Mucosa of descending colon (tissue), 3 donors: Measurements from ENCODE around the gene ASXL1. TPM values are rescaled to one million over a fixed set of nuclear protein-coding genes. Genes with fewer than 3 reads are reported as not detected.

Experiments
- ATAC-seq: fragments of 200-7000 bp; cut with Tn5 transposase; one replicate; pipeline ENCODE4 v1.9.1; 2020; ENCODE audit warnings: mild to moderate bottlenecking, moderate library complexity
- DNase-seq, 3 donors: peaks; one replicate each; pipeline ENCODE4 v3.0.0-alpha.2; 2020
- H3K36me3 ChIP-seq: fragments of 200-600 bp; one replicate; pipeline ENCODE4 v1.8.0; 2021; ENCODE audit warnings: low read depth, mild to moderate bottlenecking
- H3K4me1 ChIP-seq: fragments of 200-600 bp; one replicate; pipeline ENCODE4 v1.8.0; 2021; ENCODE audit warnings: low read depth, mild to moderate bottlenecking
- H3K4me3 ChIP-seq: fragments of 200-600 bp; one replicate; pipeline ENCODE4 v1.8.0; 2021; ENCODE audit warnings: mild to moderate bottlenecking
- H3K9me3 ChIP-seq: fragments of 200-600 bp; one replicate; pipeline ENCODE4 v1.8.0; 2021; ENCODE audit warnings: mild to moderate bottlenecking
- intact Hi-C, 2 donors: fragments of 100-400 bp; cut with DNase I in 1 of 2; cut with micrococcal nuclease in 1 of 2; formaldehyde crosslinking; loops; one replicate each; pipeline versions ENCODE4 v1.11.0 to v1.11.1; 2022; cut with DNase I, micrococcal nuclease
- total RNA-seq, 3 donors: library from RNA; stranded (reverse); fragmentation: NEBNext Ultra II Directional in 2 of 3; extraction: Animal tissue kit (Norgen Biotek cat#: 25700) in 2 of 3; gene quantifications; one replicate each; pipeline versions ENCODE4 v1.2.1 to v1.2.4, GENCODE V29; 2021 to 2023
- TF ChIP-seq, protein P1 (sequence below): fragments of 200-600 bp; IDR thresholded peaks from one replicate; pipeline ENCODE4 v1.8.0; 2022; ENCODE audit warnings: antibody characterized with exemption, mild to moderate bottlenecking
- donor health status: DM: no; HTN: no; CAD: no; lungs with moderate emphysema.
- donor health status: DM: no; HTN: no; CAD: no.
- donor health status: DM: no; HTN: yes; CAD: no.

ASXL1 gene
- total RNA-seq, 3 donors from 2014 or later: 47.4 to 78.9 (median 52.3) TPM

GRCh38 chr20:32446301-32447100, 88.4 kb downstream of the ASXL1 start:
- ATAC-seq (no peak), DNase-seq (peak in 2 of 3 donors; percentile 1 to 23)
- intact Hi-C loops: no loop called here
- Histone ChIP-seq H3K4me1 (no peaks in the 10 kb centered on the region), H3K9me3 (no peaks in the 10 kb centered on the region), H3K4me3 (no peak overlapping the region), H3K36me3 (peaks cover 3% of the 10 kb centered on the region)
- TF ChIP-seq, protein P1, sequence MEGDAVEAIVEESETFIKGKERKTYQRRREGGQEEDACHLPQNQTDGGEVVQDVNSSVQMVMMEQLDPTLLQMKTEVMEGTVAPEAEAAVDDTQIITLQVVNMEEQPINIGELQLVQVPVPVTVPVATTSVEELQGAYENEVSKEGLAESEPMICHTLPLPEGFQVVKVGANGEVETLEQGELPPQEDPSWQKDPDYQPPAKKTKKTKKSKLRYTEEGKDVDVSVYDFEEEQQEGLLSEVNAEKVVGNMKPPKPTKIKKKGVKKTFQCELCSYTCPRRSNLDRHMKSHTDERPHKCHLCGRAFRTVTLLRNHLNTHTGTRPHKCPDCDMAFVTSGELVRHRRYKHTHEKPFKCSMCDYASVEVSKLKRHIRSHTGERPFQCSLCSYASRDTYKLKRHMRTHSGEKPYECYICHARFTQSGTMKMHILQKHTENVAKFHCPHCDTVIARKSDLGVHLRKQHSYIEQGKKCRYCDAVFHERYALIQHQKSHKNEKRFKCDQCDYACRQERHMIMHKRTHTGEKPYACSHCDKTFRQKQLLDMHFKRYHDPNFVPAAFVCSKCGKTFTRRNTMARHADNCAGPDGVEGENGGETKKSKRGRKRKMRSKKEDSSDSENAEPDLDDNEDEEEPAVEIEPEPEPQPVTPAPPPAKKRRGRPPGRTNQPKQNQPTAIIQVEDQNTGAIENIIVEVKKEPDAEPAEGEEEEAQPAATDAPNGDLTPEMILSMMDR: no peak

DNA sequence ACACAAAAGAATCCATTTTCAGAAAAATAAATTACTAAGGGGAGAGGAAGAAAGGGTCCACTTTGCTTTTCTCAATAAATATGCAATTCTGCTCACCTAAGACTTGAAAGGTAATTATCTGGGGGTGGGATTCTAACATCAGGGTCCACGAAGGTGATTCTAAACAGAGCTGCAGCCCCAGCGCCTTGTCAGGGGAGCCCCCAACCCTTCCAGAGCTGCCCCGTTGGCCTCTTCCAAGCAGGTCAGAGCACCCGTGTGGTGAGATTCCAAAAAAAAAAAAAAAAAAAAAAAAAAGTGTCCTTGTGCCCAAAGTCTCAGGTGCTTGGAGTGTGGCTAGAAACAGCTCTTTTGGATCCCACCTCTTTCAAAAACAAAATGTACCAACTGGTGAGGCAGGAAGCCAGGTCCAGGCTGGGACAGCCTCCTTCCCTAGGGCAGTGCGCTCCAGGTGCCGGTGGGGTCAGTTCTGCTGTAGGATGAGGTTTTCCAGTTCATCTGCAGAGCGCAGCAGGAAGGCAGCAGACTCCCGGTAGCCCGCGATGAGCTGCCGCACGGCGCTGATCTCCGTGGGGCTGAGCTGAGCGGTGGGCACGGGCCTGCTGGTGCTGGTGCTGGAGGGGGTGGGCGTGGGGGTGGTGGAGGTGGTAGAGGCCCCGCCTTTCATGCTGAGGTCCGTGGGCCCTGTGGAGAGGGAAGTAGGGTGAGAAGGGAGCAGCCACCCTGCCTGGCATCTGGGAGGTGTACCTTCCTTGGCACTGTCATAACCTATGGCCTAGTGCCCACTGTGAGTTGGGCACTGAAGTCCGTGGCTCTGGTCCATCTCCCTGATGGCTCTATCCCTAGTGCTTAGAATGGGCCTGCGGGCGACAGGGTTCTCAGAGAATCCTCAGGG, 89.3 kb downstream of the ASXL1 start:
- Histone ChIP-seq H3K9me3 (no peaks in the 10 kb centered on the region), H3K4me3 (no peak overlapping the region), H3K36me3 (peaks cover 3% of the 10 kb centered on the region), H3K4me1 (no peaks in the 10 kb centered on the region)
- intact Hi-C loops: no loop called here
- TF ChIP-seq, protein P1: no peak
- ATAC-seq (no peak), DNase-seq (peak in 2 of 3 donors; percentile 3 to 31)

DNA sequence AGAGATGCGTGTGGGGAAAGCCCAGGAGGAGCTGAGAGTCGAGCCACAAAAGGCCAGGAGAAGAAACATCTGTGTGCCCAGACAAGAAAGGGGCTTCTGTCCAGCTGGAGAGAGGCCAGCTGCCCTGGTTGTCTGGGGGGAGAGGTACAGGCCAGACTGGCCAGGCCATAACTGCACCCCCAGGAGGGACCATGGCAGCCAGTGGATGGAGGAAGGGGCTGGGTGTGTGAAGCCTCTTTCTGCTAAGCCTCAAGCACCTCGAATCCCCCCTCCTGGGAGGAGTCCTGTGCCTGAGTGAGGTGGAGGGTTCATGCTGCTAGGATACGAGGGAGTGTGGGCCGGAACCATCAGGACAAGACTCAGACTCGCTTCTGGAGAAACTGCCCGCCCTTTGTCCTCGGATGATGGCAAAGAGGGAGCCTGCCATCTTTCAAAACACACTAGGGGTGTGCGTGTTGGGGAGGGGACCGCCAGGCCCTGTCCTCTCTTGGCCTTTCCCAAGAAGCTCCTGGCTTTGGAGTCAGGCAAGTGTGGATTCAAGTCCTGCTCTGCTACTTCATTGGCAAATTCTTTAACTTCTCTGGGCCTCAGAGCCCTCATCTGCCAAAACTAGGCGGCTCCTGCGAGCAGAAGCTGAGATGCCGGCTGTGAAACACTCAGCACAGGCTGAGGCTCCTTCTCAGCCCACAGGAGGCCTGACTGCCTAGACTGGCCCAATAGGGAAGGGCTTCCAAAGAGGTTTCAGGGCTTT, 90.3 kb downstream of the ASXL1 start:
- Histone ChIP-seq H3K4me3 (no peak overlapping the region), H3K4me1 (no peaks in the 10 kb centered on the region), H3K36me3 (peaks cover 3% of the 10 kb centered on the region), H3K9me3 (no peaks in the 10 kb centered on the region)
- intact Hi-C loops: no loop called here
- TF ChIP-seq, protein P1: no peak
- DNase-seq (peak; percentile 3 to 33 (median 23)), ATAC-seq (no peak)

DNA sequence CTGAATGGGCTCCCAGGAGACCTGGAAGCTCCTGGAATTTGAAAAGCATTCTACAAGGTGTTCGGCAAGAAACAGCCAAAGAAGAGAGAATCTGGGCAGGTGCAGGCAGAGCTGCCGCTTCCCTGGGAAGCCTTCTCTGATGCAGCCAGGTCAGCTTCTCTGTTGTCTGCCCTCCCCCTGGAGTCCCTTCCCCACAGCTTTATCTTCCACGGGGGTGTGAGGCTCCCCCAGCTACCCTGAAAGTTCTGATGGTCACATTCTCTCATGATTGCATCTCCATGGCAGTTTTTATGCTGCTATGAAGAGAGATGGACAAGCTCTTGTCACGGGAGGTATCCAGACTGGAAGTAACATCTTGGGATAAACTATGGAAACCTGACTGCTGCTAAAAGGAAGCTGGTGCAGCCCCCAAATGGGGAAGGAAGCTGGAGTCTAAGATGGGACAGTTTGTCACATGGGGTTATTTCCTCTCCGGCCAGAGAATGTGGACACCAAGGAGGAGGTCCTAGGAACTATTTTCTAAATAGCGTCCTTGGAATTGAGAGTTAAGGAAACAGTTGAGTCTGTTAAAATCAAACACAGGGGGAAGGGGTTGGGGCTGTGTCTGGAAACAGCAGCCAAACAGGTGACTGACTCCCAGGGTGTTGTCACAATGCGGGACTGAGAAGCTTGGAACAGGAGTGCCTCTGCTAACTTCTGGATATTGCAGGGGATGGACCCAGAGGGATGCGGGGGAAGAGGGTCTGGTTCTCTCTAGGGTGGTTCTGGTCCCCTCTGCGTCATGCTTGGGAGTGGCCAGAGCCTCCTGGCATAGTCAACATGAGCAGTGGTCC, 91.1 kb downstream of the ASXL1 start:
- Histone ChIP-seq H3K4me1 (no peaks in the 10 kb centered on the region), H3K9me3 (no peaks in the 10 kb centered on the region), H3K36me3 (peaks cover 3% of the 10 kb centered on the region), H3K4me3 (no peak overlapping the region)
- TF ChIP-seq, protein P1: no peak
- peak in 1 of 3 donors; percentile 25 for DNase-seq
- intact Hi-C loops: no loop called here
- no peak for ATAC-seq
